K562 (cell line): ENCODE data around the gene MDC1. TPM values are rescaled to one million over a fixed set of nuclear protein-coding genes. Genes with fewer than 3 reads are reported as not detected.

Source experiments
- AFF1 ChIP-seq, 2 experiments: fragments of 450-650 bp; IDR thresholded peaks; 2 replicates each; pipeline ENCODE4 v1.6.1; 2018; ENCODE audit warnings: mild to moderate bottlenecking in 2 of 2, low read depth in 1 of 2; ENCODE audit not compliant: partially characterized antibody in 2 of 2
- COPS2 ChIP-seq: fragments of 450-650 bp; conservative IDR thresholded peaks from 2 replicates; pipeline ENCODE4 v1.6.1; 2016; ENCODE audit warnings: mild to moderate bottlenecking, moderate library complexity
- FOXA3 ChIP-seq, 2 experiments: fragments of 450-650 bp in 1 of 2; sonication (generic) in 1 of 2; formaldehyde crosslinking; IDR thresholded peaks in 1 of 2; conservative IDR thresholded peaks in 1 of 2; 2 replicates each; pipeline versions ENCODE4 v1.4.0 to v1.8.0; 2020 to 2022; ENCODE audit warnings: mild to moderate bottlenecking in 2 of 2, missing genetic modification reagents in 1 of 2
- FOXM1 ChIP-seq, 2 experiments: fragments of 450-650 bp in 1 of 2; sonication (generic) in 1 of 2; formaldehyde crosslinking in 1 of 2; IDR thresholded peaks; 2 replicates each; pipeline versions ENCODE4 v1.6.1 to v1.9.0; 2017 to 2022; ENCODE audit warnings: low read depth in 2 of 2, mild to moderate bottlenecking in 2 of 2, missing genetic modification reagents in 1 of 2, moderate library complexity in 1 of 2
- JUND ChIP-seq, 2 experiments: IDR thresholded peaks; 2 replicates in 1 of 2; 3 replicates in 1 of 2; pipeline ENCODE4 v1.6.1; 2011; ENCODE audit warnings: borderline replicate concordance in 2 of 2, low read depth in 2 of 2, low read length in 2 of 2, improper control_type of control experiment in 1 of 2, missing biosample characterization in 1 of 2, missing genetic modification characterization in 1 of 2, missing genetic modification reagents in 1 of 2
- KLF10 ChIP-seq: fragments of 250-450 bp; sonication (Bioruptor Pico); IDR thresholded peaks from 2 replicates; pipeline ENCODE4 v1.6.1; 2021; ENCODE audit warnings: matching md5 sums
- MTA1 ChIP-seq: fragments of 450-650 bp; IDR thresholded peaks from 2 replicates; pipeline ENCODE4 v1.6.1; 2017; ENCODE audit warnings: borderline replicate concordance
- MTA2 ChIP-seq: fragments of 450-650 bp; IDR thresholded peaks from 2 replicates; pipeline ENCODE4 v1.6.1; 2016; ENCODE audit warnings: low read depth
- MTF1 ChIP-seq: fragments of 250-450 bp; sonication (Bioruptor Pico); IDR thresholded peaks from 2 replicates; pipeline ENCODE4 v1.9.0; 2021; ENCODE audit warnings: moderate library complexity, mild to moderate bottlenecking, inconsistent platforms, borderline replicate concordance
- RUNX1 ChIP-seq: sonication (generic); IDR thresholded peaks from 2 replicates; pipeline ENCODE4 v1.6.1; 2016; ENCODE audit warnings: antibody characterized with exemption, low read depth
- TAF15 ChIP-seq: fragments of 200-400 bp; formaldehyde crosslinking; IDR thresholded peaks from 2 replicates; pipeline ENCODE4 v1.6.1; 2017; ENCODE audit warnings: mild to moderate bottlenecking, low read depth, low read length, moderate library complexity
- VEZF1 ChIP-seq: fragments of 200-800 bp; sonication (Bioruptor generic); IDR thresholded peaks from 2 replicates; pipeline ENCODE4 v1.6.1; 2017; ENCODE audit warnings: missing genetic modification characterization, missing compliant biosample characterization
- ZFX ChIP-seq: sonication (generic); formaldehyde crosslinking; IDR thresholded peaks from 2 replicates; pipeline ENCODE4 v1.8.0; 2022; ENCODE audit warnings: mild to moderate bottlenecking, missing genetic modification reagents, moderate library complexity
- ZKSCAN1 ChIP-seq: fragments of 150-350 bp; IDR thresholded peaks from 2 replicates; pipeline ENCODE4 v1.6.1; 2016; ENCODE audit warnings: low read depth, low read length
- ZNF134 ChIP-seq: fragments of 250-450 bp; sonication (Bioruptor Pico); conservative IDR thresholded peaks from 2 replicates; pipeline ENCODE4 v1.4.0; 2020
- ZNF280A ChIP-seq: fragments of 450-650 bp; IDR thresholded peaks from 2 replicates; pipeline ENCODE4 v1.6.1; 2018; ENCODE audit warnings: mild to moderate bottlenecking, low read depth; ENCODE audit not compliant: partially characterized antibody
- ZNF3 ChIP-seq: fragments of 250-450 bp; sonication (Bioruptor Pico); IDR thresholded peaks from 2 replicates; pipeline ENCODE4 v1.5.0; 2021; ENCODE audit warnings: mild to moderate bottlenecking, moderate library complexity
- ZNF551 ChIP-seq: fragments of 250-450 bp; sonication (Bioruptor Pico); IDR thresholded peaks from 2 replicates; pipeline ENCODE4 v1.5.0; 2021; ENCODE audit warnings: mild to moderate bottlenecking, moderate library complexity
- polyA plus RNA-seq, 8 experiments: library from polyadenylated mRNA; depleted of rRNA in 4 of 8; stranded (reverse) in 5 of 8; unstranded in 3 of 8; fragments of >200 nt; fragmentation: Nextera tagmentation in 2 of 8; fragmentation: Illumina TruSeq in 1 of 8; extraction: Ambion mirVana in 2 of 8; extraction: Trizol in 1 of 8; gene quantifications; 2 replicates each; pipeline versions ENCODE4 v1.2.1 to v1.2.3, GENCODE V29; 2011 to 2014; ENCODE audit warnings: inconsistent platforms in 1 of 8, missing spikeins in 1 of 8
- total RNA-seq, 7 experiments: library from RNA; depleted of rRNA in 6 of 7; stranded (reverse); fragments of >200 nt in 6 of 7; fragmentation: Illumina TruSeq in 2 of 7; extraction: Trizol in 2 of 7; gene quantifications; 2 replicates each; pipeline versions ENCODE4 v1.2.1 to v1.2.3, GENCODE V29; 2011 to 2021; ENCODE audit warnings: low replicate concordance in 1 of 7

The MDC1 gene
- total and polyA plus RNA-seq, 9 of the 15 experiments (the other 6 are each of a cell fraction or from before 2014, with no cell fraction given): 8.2 to 114 (median 20.0) TPM

- TF ChIP-seq ZNF280A (no peak), COPS2 (no peak), JUND (IDR thresholded peaks at IDR 0.05; ENCODE audit: borderline replicate concordance, low read depth, low read length) (peak; percentile 20; the same call in 1 of the 2 replicates), JUND (tag; IDR thresholded peaks at IDR 0.05; ENCODE audit: borderline replicate concordance, low read depth, low read length) (peak; percentile 35; the same call in 1 of the 3 replicates), FOXA3 (CRISPR knock-in tag; conservative IDR thresholded peaks at IDR 0.05 in 1 of 2, IDR thresholded peaks at IDR 0.05 in 1 of 2) (no peak), AFF1 (IDR thresholded peaks at IDR 0.05; ENCODE audit: low read depth in 1 of 2, partially characterized antibody in 2 of 2) (peak; percentile 53 to 83), VEZF1 (CRISPR knock-in tag) (peak; percentile 95), ZNF3 (CRISPR knock-in tag) (no peak), RUNX1 (0 out of 2 replicates have a peak, but pooled peaks have one; percentile 41), ZKSCAN1 (no peak), ZNF551 (CRISPR knock-in tag) (no peak), ZFX (no peak), FOXM1 (IDR thresholded peaks at IDR 0.05; ENCODE audit: low read depth) (no peak), FOXM1 (CRISPR knock-in tag; IDR thresholded peaks at IDR 0.05; ENCODE audit: low read depth) (no peak), ZNF134 (CRISPR knock-in tag) (no peak), MTF1 (CRISPR knock-in tag) (no peak), TAF15 (no peak), MTA1 (peak; percentile 58; the same call in 1 of the 2 replicates), MTA2 (no peak), KLF10 (CRISPR knock-in tag) (no peak)
Measured at GRCh38 chr6:30719791-30720737, 3.0 kb upstream of the MDC1 start, which contains the start of gene TUBB (continued).
